RWPE1 (cell line): ENCODE data around the gene PKD1L1.

Source experiments
- CTCF ChIA-PET: fragments of 350-600 bp; sonication (Branson Sonifier 250); formaldehyde crosslinking; extraction: SDS; loops from one replicate; lab custom pipeline; 2021; lab: Yijun Ruan, JAX
- POLR2A ChIA-PET: fragments of 400-600 bp; formaldehyde crosslinking; extraction: SDS; loops from one replicate; lab custom pipeline; 2020; ENCODE audit warnings: antibody characterized with exemption; ENCODE audit not compliant: low non-redundant PET; lab: Yijun Ruan, JAX
- DNase-seq: peaks from one replicate; pipeline ENCODE4 v3.0.0; 2012; ENCODE audit warnings: low spot score
- H3K27ac ChIP-seq: fragments of 450-650 bp; 2 replicates; pipeline ENCODE4 v1.5.1; 2017
- TF ChIP-seq, protein P1 (sequence below): fragments of 450-650 bp; conservative IDR thresholded peaks from 2 replicates; pipeline ENCODE4 v1.5.1; 2017; ENCODE audit warnings: low read depth, mild to moderate bottlenecking

Gene PKD1L1

DNA sequence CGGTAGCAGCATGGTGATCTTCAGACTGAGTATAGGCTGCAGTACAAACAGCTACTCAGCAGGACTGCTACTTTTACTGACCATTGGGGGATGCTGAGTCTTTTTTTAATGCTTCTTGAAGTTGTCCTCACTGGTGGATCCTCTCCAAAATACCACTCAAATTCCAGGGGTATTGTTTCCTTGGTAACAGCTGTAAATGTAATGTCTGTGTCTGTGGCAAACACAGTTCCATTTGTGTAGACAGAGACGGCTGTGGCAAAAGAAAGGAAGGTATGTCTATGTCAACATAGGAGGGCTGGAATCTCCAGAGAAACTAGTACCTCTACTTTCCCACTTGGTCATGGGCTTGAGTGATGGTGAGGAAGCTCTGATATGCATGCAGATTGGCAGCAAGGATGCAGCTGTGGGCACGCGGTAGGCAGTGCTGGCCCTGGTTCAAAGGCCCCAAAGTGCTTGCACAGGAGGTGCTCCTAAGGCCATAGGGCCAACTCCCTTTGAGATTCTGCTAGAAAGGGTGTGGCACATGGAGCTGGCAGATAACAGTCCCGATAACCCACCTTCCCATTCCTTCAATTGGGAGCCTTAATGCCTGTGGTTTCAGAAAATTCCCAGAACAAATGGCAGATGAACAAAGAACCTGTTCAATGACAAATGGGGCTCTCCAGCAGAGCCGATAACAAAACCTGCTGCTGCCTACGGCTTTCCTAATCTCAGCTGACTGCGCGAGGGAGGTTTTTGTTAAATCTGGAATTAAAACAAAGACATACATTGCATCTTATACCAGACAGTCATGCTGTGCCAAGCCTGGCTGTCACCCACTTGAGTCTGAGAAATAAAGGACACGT is 43.0 kb downstream of the PKD1L1 start:
- TF ChIP-seq, protein P1, sequence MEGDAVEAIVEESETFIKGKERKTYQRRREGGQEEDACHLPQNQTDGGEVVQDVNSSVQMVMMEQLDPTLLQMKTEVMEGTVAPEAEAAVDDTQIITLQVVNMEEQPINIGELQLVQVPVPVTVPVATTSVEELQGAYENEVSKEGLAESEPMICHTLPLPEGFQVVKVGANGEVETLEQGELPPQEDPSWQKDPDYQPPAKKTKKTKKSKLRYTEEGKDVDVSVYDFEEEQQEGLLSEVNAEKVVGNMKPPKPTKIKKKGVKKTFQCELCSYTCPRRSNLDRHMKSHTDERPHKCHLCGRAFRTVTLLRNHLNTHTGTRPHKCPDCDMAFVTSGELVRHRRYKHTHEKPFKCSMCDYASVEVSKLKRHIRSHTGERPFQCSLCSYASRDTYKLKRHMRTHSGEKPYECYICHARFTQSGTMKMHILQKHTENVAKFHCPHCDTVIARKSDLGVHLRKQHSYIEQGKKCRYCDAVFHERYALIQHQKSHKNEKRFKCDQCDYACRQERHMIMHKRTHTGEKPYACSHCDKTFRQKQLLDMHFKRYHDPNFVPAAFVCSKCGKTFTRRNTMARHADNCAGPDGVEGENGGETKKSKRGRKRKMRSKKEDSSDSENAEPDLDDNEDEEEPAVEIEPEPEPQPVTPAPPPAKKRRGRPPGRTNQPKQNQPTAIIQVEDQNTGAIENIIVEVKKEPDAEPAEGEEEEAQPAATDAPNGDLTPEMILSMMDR, result no peak
- ChIA-PET CTCF (no interaction called here), POLR2A (no interaction called here)
- no peak for DNase-seq
- H3K27ac ChIP-seq, result no peak overlapping the region

DNA sequence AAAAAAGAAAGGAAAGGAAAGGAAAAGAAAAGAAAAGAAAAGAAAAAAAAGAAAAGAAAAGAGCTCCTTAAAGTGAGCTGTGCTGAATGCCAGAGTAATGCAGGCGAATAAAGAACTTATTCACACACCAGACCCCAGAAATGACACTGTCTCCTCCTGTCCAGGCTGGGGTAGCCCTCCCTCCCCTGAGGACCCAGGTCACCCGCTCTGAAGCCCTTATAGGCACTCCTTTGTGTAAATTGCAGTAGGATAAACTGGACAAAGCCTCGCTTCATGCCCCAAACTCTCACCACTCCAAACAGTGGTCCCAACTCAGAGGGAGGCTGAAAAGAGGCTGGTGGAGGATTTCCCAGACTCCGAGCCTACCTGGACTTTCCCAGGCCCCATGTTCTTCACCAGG is 46.3 kb downstream of the PKD1L1 start:
- no peak overlapping the region for H3K27ac ChIP-seq
- POLR2A ChIA-PET, result no interaction called here
- CTCF ChIA-PET, result no interaction called here
- TF ChIP-seq, protein P1, result no peak
- no peak for DNase-seq

DNA sequence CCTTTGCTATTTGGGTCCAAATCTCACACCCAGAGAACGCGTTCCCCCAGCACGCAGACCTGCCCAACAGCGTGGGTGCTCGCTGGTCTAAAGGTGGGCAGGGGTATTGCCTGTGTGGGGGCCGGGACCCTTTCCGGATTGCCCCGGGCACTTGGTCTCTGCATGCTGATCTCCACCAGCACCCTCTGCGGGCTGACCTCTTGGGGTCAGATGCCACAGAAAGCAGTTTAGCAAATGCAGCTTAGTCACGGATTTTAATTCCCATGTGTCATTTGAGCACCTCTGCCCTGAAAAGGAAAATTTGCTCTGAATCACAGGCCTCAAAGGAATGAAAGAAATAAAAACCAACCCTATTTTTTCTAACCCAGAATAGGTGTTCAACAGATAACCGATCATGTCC is 46.7 kb downstream of the PKD1L1 start:
- TF ChIP-seq, protein P1, result no peak
- H3K27ac ChIP-seq, result no peak overlapping the region
- ChIA-PET POLR2A (no interaction called here), CTCF (no interaction called here)
- no peak for DNase-seq

DNA sequence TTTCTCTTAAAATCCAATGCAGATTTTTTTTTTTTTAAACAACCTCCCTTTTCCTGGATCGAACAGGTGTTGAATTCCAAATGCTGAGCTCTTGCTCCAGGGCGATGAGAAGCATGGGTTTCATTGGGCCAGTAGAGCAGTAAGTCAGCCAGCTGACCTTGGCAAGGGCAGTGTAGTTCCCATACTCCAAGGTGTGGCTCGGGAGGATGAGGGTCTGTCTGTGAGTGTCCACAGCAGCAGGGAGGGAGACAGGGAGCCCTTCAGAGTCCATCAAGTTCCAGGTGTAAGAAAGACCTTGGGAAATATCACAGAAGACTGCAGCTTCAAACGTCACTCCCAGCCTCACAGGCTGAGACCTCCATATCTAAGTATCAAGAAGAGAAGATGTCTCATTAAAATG is 50.4 kb downstream of the PKD1L1 start:
- ChIA-PET POLR2A (no interaction called here), CTCF (no interaction called here)
- TF ChIP-seq, protein P1, result no peak
- DNase-seq, result no peak
- no peak overlapping the region for H3K27ac ChIP-seq

DNA sequence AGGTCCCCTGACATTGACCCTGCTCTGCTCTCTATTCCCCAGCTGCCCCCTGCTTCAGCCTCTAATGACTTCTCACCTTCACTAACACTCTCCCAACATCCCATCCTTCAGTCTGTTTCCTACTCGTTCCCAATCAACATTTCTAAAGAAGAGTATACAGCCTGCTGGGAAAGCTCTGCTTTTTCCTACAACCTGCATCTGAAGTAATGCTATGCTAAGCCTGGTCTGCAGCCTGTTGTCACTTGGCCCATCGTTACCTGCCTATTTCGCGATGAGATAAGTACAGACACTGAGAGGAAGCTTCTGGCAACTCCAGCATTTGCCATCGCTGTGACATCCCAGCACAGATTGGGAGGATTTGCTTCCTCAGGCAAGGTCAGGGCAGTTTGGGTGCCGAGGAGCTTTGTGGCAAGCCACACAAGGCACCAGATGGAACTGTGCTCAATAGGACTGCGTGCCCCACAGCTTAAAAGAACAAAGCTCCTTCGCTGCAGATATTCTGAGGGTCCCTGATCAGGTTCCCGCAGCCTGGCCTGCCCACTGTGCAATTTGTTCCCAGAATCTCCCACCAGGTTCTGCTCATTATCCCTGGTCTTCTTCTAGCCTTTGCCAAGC is 51.4 kb downstream of the PKD1L1 start:
- CTCF ChIA-PET, result no interaction called here
- POLR2A ChIA-PET, result no interaction called here
- H3K27ac ChIP-seq, result no peak overlapping the region
- TF ChIP-seq, protein P1, result no peak
- no peak for DNase-seq

DNA sequence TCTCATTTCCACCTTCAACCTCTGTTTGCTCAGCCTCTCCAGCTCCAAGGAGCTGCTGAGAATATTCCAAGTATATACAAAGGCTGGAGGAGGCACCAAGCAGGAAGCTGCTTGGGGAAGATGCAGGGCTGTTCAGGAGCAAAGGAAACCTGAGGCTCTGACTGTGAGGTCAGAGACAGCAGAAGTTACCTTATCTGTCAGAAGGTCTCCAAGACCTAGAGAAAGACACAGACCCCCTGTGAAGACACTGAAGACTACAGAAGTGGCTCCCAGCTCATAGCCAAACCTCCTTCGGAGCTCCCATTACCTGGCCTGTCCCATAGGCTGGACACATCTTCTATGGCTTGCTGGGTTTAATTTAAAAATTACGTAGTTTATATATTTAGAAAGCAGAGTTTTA is 53.2 kb downstream of the PKD1L1 start:
- CTCF ChIA-PET, result interaction anchor here (0.6 kb wide), 1 partner anchor 109 kb away, joined by 3 read pairs; no protein-coding TSS in a partner anchor
- TF ChIP-seq, protein P1, result no peak
- DNase-seq, result no peak
- no peak overlapping the region for H3K27ac ChIP-seq
- POLR2A ChIA-PET, result no interaction called here
